Epithelial cell of prostate (primary cell): ENCODE data around the gene RIOX2.
"Not testable (repeated sequence)": the region's sequence is repeated elsewhere in the genome, so short reads cannot be mapped to it uniquely, and the experiment has no call there.

Experiments
- DNase-seq: peaks from one replicate; pipeline ENCODE4 v3.0.0-alpha.2; 2011; ENCODE audit warnings: low read depth, low spot score
- H3K27ac ChIP-seq: fragments of 450-650 bp; 2 replicates; pipeline ENCODE4 v1.5.1; 2017; ENCODE audit warnings: mild to moderate bottlenecking

The RIOX2 gene

DNA sequence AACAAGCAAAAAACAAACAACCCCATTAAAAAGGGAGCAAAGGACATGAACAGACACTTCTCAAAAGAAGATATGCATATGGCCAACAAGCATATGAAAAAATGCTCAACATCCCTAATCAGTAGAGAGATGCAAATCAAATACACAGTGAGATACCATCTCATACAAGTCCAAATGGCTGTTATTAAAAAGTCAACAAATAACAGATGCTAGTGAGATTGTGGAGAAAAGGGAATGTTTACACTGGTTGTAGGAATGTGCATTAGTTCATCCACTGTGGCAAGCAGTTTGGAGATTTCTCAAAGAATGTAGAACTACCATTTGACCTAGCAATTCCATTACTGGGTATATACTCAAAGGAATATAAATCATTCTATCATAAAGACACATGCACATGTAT is 44.5 kb downstream of the RIOX2 start:
- DNase-seq = no peak
- no peak overlapping the region for H3K27ac ChIP-seq

GRCh38 chr3:97917813-97918536 is 54.3 kb downstream of the RIOX2 start:
- no peak overlapping the region for H3K27ac ChIP-seq
- DNase-seq = no peak

GRCh38 chr3:97916576-97916975 is 55.7 kb downstream of the RIOX2 start:
- H3K27ac ChIP-seq = no peak overlapping the region
- DNase-seq = no peak

- peak overlapping the region; percentile 28 for H3K27ac ChIP-seq
- DNase-seq = peak; percentile 59
Observed at GRCh38 chr3:97914388-97914787, 57.8 kb downstream of the RIOX2 start.

DNA sequence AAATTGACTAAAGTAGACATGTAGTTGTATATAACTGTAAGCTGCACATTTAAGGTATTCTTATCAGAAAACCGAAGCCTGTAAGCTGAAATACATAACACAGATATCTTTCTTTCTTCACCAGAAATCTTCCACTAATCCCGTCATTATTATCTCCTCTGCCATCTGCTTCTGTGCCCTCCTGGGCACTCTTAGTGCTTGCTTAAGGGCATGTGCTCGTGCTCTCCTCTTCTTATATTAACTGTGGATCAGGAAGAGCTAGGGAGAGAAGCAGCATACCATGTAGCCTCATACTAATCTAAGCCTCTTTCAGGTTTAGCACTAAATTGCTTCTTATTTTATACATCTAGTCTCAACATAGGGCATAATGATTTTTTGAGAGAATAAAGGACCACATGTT is 60.8 kb downstream of the RIOX2 start:
- H3K27ac ChIP-seq = no peak overlapping the region
- DNase-seq = no peak

DNA sequence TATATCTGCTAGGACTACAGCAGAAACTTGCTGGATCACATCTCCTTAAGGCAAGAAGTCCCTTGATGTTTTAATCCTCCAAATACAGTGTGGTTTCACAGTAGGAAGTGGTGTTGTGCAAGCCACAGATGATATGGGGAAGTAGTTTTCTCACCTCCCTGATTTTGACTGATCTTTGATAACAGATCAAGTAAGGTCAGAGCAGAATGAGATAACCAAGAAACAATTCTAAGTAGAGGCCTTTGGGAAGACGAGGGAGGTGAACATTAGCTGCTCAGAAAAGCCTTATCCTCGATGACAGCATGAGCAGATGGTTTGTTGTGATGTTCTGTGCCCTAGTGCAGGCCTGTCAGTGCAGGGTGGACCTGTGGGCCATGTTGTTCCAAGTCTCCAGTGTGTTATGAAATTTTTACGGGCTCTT is 61.3 kb downstream of the RIOX2 start:
- no peak for DNase-seq
- no peak overlapping the region for H3K27ac ChIP-seq

DNA sequence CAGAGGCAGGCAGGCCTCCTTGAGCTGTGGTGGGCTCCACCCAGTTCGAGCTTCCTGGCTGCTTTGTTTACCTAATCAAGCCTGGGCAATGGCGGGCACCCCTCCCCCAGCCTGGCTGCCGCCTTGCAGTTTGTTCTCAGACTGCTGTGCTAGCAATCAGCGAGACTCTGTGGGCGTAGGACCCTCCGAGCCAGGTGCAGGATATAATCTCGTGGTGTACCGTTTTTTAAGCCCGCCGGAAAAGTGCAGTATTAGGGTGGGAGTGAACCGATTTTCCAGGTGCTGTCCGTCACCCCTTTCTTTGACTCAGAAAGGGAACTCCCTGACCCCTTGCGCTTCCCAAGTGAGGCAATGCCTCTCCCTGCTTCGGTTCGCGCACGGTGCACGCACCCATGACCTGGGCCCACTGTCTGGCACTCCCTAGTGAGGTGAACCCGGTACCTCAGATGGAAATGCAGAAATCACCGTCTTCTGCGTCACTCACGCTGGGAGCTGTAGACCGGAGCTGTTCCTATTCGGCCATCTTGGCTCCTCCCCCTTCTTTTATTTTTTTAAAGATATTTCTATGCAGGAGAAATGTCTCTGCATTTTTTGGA is 61.9 kb downstream of the RIOX2 start:
- H3K27ac ChIP-seq, DNase-seq: not testable (repeated sequence)

DNA sequence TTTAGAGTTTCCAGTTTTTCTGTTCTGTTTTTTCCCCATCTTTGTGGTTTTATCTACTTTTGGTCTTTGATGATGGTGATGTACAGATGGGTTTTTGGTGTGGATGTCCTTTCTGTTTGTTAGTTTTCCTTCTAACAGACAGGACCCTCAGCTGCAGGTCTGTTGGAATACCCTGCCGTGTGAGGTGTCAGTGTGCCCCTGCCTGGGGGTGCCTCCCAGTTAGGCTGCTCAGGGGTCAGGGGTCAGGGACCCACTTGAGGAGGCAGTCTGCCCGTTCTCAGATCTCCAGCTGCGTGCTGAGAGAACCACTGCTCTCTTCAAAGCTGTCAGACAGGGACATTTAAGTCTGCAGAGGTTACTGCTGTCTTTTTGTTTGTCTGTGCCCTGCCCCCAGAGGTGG is 62.4 kb downstream of the RIOX2 start:
- DNase-seq = not testable (repeated sequence)

GRCh38 chr3:97901313-97902248 is 70.7 kb downstream of the RIOX2 start:
- peak overlapping the region; percentile 18 for H3K27ac ChIP-seq
- no peak for DNase-seq

More for the DNA sequence above, 62.4 kb downstream of the RIOX2 start:
- H3K27ac ChIP-seq = not testable (repeated sequence)

GRCh38 chr3:97899331-97899730 is 72.9 kb downstream of the RIOX2 start:
- no peak for DNase-seq
- H3K27ac ChIP-seq = no peak overlapping the region

DNA sequence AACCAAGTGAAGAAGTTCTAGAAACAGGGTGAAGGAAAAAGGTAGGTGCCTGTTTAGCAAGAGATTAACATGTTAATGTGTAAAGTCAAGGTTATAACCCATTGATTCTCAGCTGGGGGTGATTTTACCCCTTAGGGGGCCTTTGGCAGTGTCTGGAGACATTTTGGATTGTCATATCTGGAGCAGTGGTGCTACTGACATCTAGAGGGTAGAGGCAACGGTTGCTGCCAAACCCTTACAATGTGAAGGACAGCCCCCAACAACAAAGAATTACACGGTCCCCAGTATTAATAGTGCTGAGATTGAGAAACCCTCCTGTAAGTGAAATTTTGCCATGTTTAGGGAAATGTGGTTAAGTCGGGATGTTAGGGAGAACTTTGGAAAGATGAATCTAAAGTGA is 75.7 kb downstream of the RIOX2 start:
- no peak for DNase-seq
- H3K27ac ChIP-seq = no peak overlapping the region

DNA sequence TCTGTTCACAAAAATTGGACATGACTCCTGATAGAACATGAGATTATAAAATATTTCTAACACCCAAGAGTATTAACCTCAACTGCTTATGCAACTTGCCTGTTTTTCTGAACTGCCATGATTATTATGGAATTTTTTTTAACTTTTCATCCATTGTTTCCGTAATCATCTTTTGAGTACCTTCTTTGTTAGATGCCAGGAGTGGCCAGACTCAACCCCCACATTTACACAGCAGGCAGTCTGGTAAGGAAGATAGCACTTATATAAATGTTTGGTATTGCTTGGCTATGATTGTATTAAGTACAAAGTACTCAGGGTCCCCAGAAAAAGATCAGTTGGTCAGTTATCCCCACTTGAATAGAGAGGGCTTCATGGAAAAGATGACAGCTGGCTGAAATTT is 76.1 kb downstream of the RIOX2 start:
- no peak overlapping the region for H3K27ac ChIP-seq
- no peak for DNase-seq

- DNase-seq = no peak
- H3K27ac ChIP-seq = no peak overlapping the region
Observed at GRCh38 chr3:97895216-97895615, 77.0 kb downstream of the RIOX2 start.

- DNase-seq = no peak
- H3K27ac ChIP-seq = no peak overlapping the region
Observed at GRCh38 chr3:97892852-97893251, 79.4 kb downstream of the RIOX2 start.
